ENCODE results near the gene CRK. TPM values are rescaled to one million over a fixed set of nuclear protein-coding genes. Genes with fewer than 3 reads are reported as not detected.
"Not testable (repeated sequence)": the region's sequence is repeated elsewhere in the genome, so short reads cannot be mapped to it uniquely, and the experiment has no call there.

Gene CRK
- total and polyA plus RNA-seq, 2 donors (not counting 1 experiment from before 2014, with no cell fraction given): 120 to 138 TPM

GRCh38 chr17:1447052-1447451, 9.0 kb downstream of the CRK start:
- Histone ChIP-seq H3K27me3 (ENCODE audit: control insufficient read depth, insufficient read depth, low read length) (no peaks in the 10 kb centered on the region), H3K9me3 (ENCODE audit: control insufficient read depth, insufficient read depth, low read depth, low read length) (no peaks in the 10 kb centered on the region), H4K20me1 (ENCODE audit: control insufficient read depth, extremely low read depth, insufficient read depth, low read length) (no peaks in the 10 kb centered on the region), H3K4me1 (ENCODE audit: control insufficient read depth, extremely low read depth, insufficient read depth, low read length) (no peaks in the 10 kb centered on the region), H3K36me3 (ENCODE audit: control insufficient read depth, insufficient read depth, low read length) (peaks cover 2% of the 10 kb centered on the region), H3K9ac (ENCODE audit: insufficient read depth, low read length) (no peak overlapping the region), H3K4me3 (replicated peaks in 1 of 4; ENCODE audit: control extremely low read depth in 1 of 4, insufficient read depth in 1 of 4, low read depth in 3 of 4, low read length in 4 of 4) (no peak overlapping the region), H3K79me2 (ENCODE audit: control insufficient read depth, insufficient read depth, low read length) (peaks cover 90% of the 10 kb centered on the region), H3K4me2 (ENCODE audit: extremely low read depth, insufficient read depth, low read length) (no peak overlapping the region), H3K27ac (ENCODE audit: insufficient read depth, low read length) (no peak overlapping the region), H2AFZ (ENCODE audit: low read length) (no peak overlapping the region)
- TF ChIP-seq EZH2 (IDR thresholded peaks at IDR 0.05; ENCODE audit: low read length, missing control alignments) (no peak), CTCF (conservative IDR thresholded peaks at IDR 0.05 in 1 of 2, IDR thresholded peaks at IDR 0.05 in 1 of 2; ENCODE audit: low read depth in 1 of 2, low read length in 2 of 2) (no peak)
- no peak for DNase-seq (ENCODE audit: low read depth in 2 of 2)

GRCh38 chr17:1446201-1446600, 9.8 kb downstream of the CRK start:
- H3K4me2 ChIP-seq (ENCODE audit: extremely low read depth, insufficient read depth, low read length): no peak overlapping the region
- H2AFZ ChIP-seq (ENCODE audit: low read length): no peak overlapping the region
- H3K27me3 ChIP-seq (ENCODE audit: control insufficient read depth, insufficient read depth, low read length): no peaks in the 10 kb centered on the region
- peaks cover 89% of the 10 kb centered on the region for H3K79me2 ChIP-seq (ENCODE audit: control insufficient read depth, insufficient read depth, low read length)
- TF ChIP-seq CTCF (conservative IDR thresholded peaks at IDR 0.05 in 1 of 2, IDR thresholded peaks at IDR 0.05 in 1 of 2; ENCODE audit: low read depth in 1 of 2, low read length in 2 of 2) (no peak), EZH2 (IDR thresholded peaks at IDR 0.05; ENCODE audit: low read length, missing control alignments) (no peak)
- peaks cover 2% of the 10 kb centered on the region for H3K36me3 ChIP-seq (ENCODE audit: control insufficient read depth, insufficient read depth, low read length)
- no peak overlapping the region for H3K4me3 ChIP-seq (replicated peaks in 1 of 4; ENCODE audit: control extremely low read depth in 1 of 4, insufficient read depth in 1 of 4, low read depth in 3 of 4, low read length in 4 of 4)
- no peaks in the 10 kb centered on the region for H3K9me3 ChIP-seq (ENCODE audit: control insufficient read depth, insufficient read depth, low read depth, low read length)
- DNase-seq (ENCODE audit: low read depth in 2 of 2): no peak
- H4K20me1 ChIP-seq (ENCODE audit: control insufficient read depth, extremely low read depth, insufficient read depth, low read length): no peaks in the 10 kb centered on the region
- H3K9ac ChIP-seq (ENCODE audit: insufficient read depth, low read length): no peak overlapping the region
- H3K4me1 ChIP-seq (ENCODE audit: control insufficient read depth, extremely low read depth, insufficient read depth, low read length): no peaks in the 10 kb centered on the region
- H3K27ac ChIP-seq (ENCODE audit: insufficient read depth, low read length): no peak overlapping the region

GRCh38 chr17:1445695-1446094, 10.3 kb downstream of the CRK start:
- H2AFZ ChIP-seq (ENCODE audit: low read length); H3K4me2 ChIP-seq (ENCODE audit: extremely low read depth, insufficient read depth, low read length); H3K4me3 ChIP-seq (replicated peaks in 1 of 4; ENCODE audit: control extremely low read depth in 1 of 4, insufficient read depth in 1 of 4, low read depth in 3 of 4, low read length in 4 of 4); H3K9ac ChIP-seq (ENCODE audit: insufficient read depth, low read length); H3K36me3 ChIP-seq (ENCODE audit: control insufficient read depth, insufficient read depth, low read length); H4K20me1 ChIP-seq (ENCODE audit: control insufficient read depth, extremely low read depth, insufficient read depth, low read length); H3K27me3 ChIP-seq (ENCODE audit: control insufficient read depth, insufficient read depth, low read length); H3K4me1 ChIP-seq (ENCODE audit: control insufficient read depth, extremely low read depth, insufficient read depth, low read length); H3K9me3 ChIP-seq (ENCODE audit: control insufficient read depth, insufficient read depth, low read depth, low read length); H3K27ac ChIP-seq (ENCODE audit: insufficient read depth, low read length); DNase-seq (ENCODE audit: low read depth in 2 of 2): not testable (repeated sequence)
- peaks cover 89% of the 10 kb centered on the region for H3K79me2 ChIP-seq (ENCODE audit: control insufficient read depth, insufficient read depth, low read length)

- not testable (repeated sequence) for H2AFZ ChIP-seq (ENCODE audit: low read length); DNase-seq (ENCODE audit: low read depth in 2 of 2); H3K4me3 ChIP-seq (replicated peaks in 1 of 4; ENCODE audit: control extremely low read depth in 1 of 4, insufficient read depth in 1 of 4, low read depth in 3 of 4, low read length in 4 of 4); H3K4me2 ChIP-seq (ENCODE audit: extremely low read depth, insufficient read depth, low read length); H3K9me3 ChIP-seq (ENCODE audit: control insufficient read depth, insufficient read depth, low read depth, low read length); H3K9ac ChIP-seq (ENCODE audit: insufficient read depth, low read length); H3K36me3 ChIP-seq (ENCODE audit: control insufficient read depth, insufficient read depth, low read length); H4K20me1 ChIP-seq (ENCODE audit: control insufficient read depth, extremely low read depth, insufficient read depth, low read length); H3K27me3 ChIP-seq (ENCODE audit: control insufficient read depth, insufficient read depth, low read length); H3K27ac ChIP-seq (ENCODE audit: insufficient read depth, low read length); H3K4me1 ChIP-seq (ENCODE audit: control insufficient read depth, extremely low read depth, insufficient read depth, low read length)
- H3K79me2 ChIP-seq (ENCODE audit: control insufficient read depth, insufficient read depth, low read length): peaks cover 85% of the 10 kb centered on the region
These were observed 13.3 kb downstream of the CRK start for GRCh38 chr17:1442721-1443120.

Measured in fibroblast of lung (primary cell).